OCI-LY7 (cell line): ENCODE data around the gene FBXL14.

ENCODE experiments used
- CTCF ChIP-seq: fragments of 200-600 bp; sonication (generic); conservative IDR thresholded peaks from 2 replicates; pipeline ENCODE4 v1.5.1; 2014; ENCODE audit warnings: mild to moderate bottlenecking, antibody characterized with exemption, low read length, moderate library complexity, mixed read lengths
- EZH2phosphoT487 ChIP-seq: fragments of 200-600 bp; sonication (generic); IDR thresholded peaks from 2 replicates; pipeline ENCODE4 v1.6.1; 2018; ENCODE audit warnings: low read depth, borderline replicate concordance, mild to moderate bottlenecking, mixed run types, antibody characterized with exemption, low read length, moderate library complexity, mixed read lengths

GRCh38 chr12:1540690-1541089 lies 53.7 kb downstream of the FBXL14 start:
- TF ChIP-seq CTCF (no peak), EZH2phosphoT487 (no peak)
